Osteoblast (primary cell): ENCODE data around the gene DISC1. TPM values are rescaled to one million over a fixed set of nuclear protein-coding genes. Genes with fewer than 3 reads are reported as not detected.

Experiments
- DNase-seq: peaks from one replicate; pipeline ENCODE4 v3.0.0; 2011; ENCODE audit warnings: low spot score, mixed read lengths; ENCODE audit not compliant: insufficient read length; ENCODE audit errors: missing footprints
- H2AFZ ChIP-seq: 2 replicates; pipeline ENCODE4 v1.6.0; 2011; ENCODE audit warnings: mild to moderate bottlenecking, low read length
- H3K27ac ChIP-seq: 2 replicates; pipeline ENCODE4 v1.5.1; 2011; ENCODE audit warnings: mild to moderate bottlenecking, low read depth, low read length, moderate library complexity
- H3K27me3 ChIP-seq: 2 replicates; pipeline ENCODE4 v1.6.0; 2012; ENCODE audit warnings: mild to moderate bottlenecking, control low read depth, inconsistent platforms, low read length, moderate library complexity; ENCODE audit not compliant: insufficient read depth
- H3K36me3 ChIP-seq: 2 replicates; pipeline ENCODE4 v1.5.1; 2011; ENCODE audit warnings: mild to moderate bottlenecking, low read length, control low read depth, moderate library complexity; ENCODE audit not compliant: insufficient read depth
- H3K4me1 ChIP-seq: 2 replicates; pipeline ENCODE4 v1.5.1; 2011; ENCODE audit warnings: mild to moderate bottlenecking, low read length, control low read depth, moderate library complexity; ENCODE audit not compliant: insufficient read depth
- H3K4me2 ChIP-seq: 2 replicates; pipeline ENCODE4 v1.6.0; 2011; ENCODE audit warnings: mild to moderate bottlenecking, low read length; ENCODE audit not compliant: insufficient read depth
- H3K4me3 ChIP-seq: fragments of 200-600 bp; sonication (generic); 3 replicates; pipeline ENCODE4 v1.5.1; 2012; ENCODE audit warnings: mild to moderate bottlenecking, low read length, inconsistent platforms; ENCODE audit not compliant: insufficient read depth
- H3K79me2 ChIP-seq: 2 replicates; pipeline ENCODE4 v1.6.0; 2012; ENCODE audit warnings: mild to moderate bottlenecking, low read length, control low read depth, inconsistent platforms; ENCODE audit not compliant: insufficient read depth
- H3K9me3 ChIP-seq: 2 replicates; pipeline ENCODE4 v1.5.1; 2011; ENCODE audit warnings: low read depth, low read length, control low read depth
- H4K20me1 ChIP-seq: 2 replicates; pipeline ENCODE4 v1.6.0; 2012; ENCODE audit warnings: mild to moderate bottlenecking, low read length, control low read depth; ENCODE audit not compliant: insufficient read depth
- CTCF ChIP-seq: IDR thresholded peaks from 2 replicates; pipeline ENCODE4 v1.5.1; 2011; ENCODE audit warnings: mild to moderate bottlenecking, low read depth, low read length, moderate library complexity; ENCODE audit errors: extremely low read depth
- total RNA-seq: library from RNA; depleted of rRNA; stranded (reverse); fragments of >200 nt; gene quantifications from 2 replicates; pipeline ENCODE4 v1.2.3, GENCODE V29; 2012

DISC1 gene
- total RNA-seq, 1 donor, result 11.9 TPM

DNA sequence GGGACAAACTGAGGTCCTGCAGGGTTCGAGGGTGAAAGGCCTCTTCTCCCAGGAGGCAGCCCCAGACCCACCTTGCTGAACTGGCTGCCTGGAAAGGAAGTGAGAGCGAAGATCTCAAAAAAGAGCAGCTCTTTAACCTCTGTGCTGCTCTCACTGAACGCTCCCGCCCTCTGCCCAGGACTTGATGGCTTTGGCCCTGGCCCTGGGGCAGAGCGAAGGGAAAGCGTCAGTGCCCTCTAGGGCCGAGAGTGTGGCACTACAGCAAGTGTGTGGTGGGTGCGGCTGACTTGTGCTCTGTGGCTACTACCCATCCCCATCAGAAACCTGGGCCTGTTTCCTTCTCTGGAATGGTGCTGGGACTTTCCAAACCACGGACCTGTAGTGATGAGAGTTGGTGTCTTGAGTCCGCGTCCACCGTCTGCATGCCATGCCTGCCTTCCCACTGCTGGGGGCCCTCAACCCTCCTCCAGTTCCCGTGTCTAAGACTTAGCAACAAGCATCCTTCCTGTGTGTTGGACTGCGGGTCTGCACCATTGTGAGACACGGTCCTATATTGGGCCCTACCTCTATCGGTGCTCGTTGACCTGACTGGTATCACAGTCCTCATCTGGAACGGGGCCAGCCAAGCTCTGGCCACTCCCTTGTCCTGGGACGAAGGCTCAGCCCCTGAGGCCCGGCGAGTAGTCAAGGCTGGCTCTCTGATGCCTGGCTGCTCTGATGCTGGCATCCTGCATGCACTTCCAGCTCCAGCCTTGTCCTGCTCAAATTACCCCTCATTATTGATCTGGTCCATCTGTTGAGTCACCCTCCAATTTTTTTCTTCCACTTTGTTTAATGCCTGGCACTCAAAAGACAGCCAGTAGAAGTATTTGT is 180.3 kb downstream of the DISC1 start:
- H3K27ac ChIP-seq, result no peak overlapping the region
- H3K9me3 ChIP-seq, result no peaks in the 10 kb centered on the region
- no peaks in the 10 kb centered on the region for H3K27me3 ChIP-seq
- H3K4me2 ChIP-seq, result no peak overlapping the region
- peak; percentile 59 for TF ChIP-seq CTCF
- no peak overlapping the region for H2AFZ ChIP-seq
- no peaks in the 10 kb centered on the region for H3K36me3 ChIP-seq
- H3K4me1 ChIP-seq, result peaks cover 19% of the 10 kb centered on the region
- H4K20me1 ChIP-seq, result no peaks in the 10 kb centered on the region
- H3K79me2 ChIP-seq, result no peaks in the 10 kb centered on the region
- no peak overlapping the region for H3K4me3 ChIP-seq
- DNase-seq, result no peak

DNA sequence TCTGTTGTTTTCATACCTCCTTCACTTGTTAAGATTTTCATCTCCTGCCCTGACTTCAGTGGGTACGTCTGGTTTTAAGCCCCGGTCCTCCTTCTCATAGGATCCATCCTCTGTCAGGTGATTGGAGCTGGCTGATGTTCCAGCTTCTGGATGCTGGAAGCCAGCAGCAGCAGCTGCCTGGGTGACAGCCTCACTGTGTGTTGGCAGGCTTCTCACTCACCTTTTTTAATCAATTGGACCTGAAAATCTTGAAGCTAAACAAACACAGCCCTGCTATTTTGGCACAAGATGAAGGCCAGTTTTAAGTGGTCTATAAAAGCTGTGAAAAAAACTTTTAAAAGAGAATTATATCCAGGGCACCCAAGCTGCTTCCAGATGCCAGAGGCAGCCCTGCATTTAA is 181.0 kb downstream of the DISC1 start:
- no peak for TF ChIP-seq CTCF
- DNase-seq, result no peak
- H3K4me1 ChIP-seq, result peaks cover 19% of the 10 kb centered on the region
- no peaks in the 10 kb centered on the region for H3K36me3 ChIP-seq
- no peaks in the 10 kb centered on the region for H3K27me3 ChIP-seq
- no peaks in the 10 kb centered on the region for H3K9me3 ChIP-seq
- H2AFZ ChIP-seq, result no peak overlapping the region
- no peaks in the 10 kb centered on the region for H3K79me2 ChIP-seq
- H3K4me2 ChIP-seq, result no peak overlapping the region
- no peaks in the 10 kb centered on the region for H4K20me1 ChIP-seq
- H3K4me3 ChIP-seq, result no peak overlapping the region
- H3K27ac ChIP-seq, result no peak overlapping the region

DNA sequence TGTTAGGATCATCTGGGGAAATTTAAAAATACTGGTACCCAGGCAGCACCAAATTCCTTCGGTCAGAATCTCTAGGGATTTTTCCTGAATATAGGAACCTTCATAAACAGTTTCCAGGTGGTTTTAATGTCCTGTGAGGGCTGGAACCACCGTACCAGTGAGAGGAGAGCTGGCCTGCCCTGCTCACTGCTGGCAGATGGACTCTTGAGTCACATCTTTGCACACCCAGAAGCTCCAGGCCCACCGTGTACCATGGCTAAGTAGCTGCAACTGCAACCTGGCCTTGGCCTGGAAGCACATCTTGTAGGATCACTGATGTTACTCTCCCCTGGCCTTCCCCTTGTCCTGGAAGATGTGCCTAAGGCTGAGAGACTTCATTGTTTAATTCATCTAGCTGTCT is 181.5 kb downstream of the DISC1 start:
- Histone ChIP-seq H2AFZ (peak overlapping the region; percentile 23), H3K27me3 (no peaks in the 10 kb centered on the region), H3K4me3 (no peak overlapping the region), H3K36me3 (no peaks in the 10 kb centered on the region), H3K27ac (peak overlapping the region; percentile 40), H3K79me2 (no peaks in the 10 kb centered on the region), H4K20me1 (no peaks in the 10 kb centered on the region), H3K4me2 (no peak overlapping the region), H3K9me3 (no peaks in the 10 kb centered on the region), H3K4me1 (peaks cover 17% of the 10 kb centered on the region)
- DNase-seq, result no peak
- TF ChIP-seq CTCF, result no peak

DNA sequence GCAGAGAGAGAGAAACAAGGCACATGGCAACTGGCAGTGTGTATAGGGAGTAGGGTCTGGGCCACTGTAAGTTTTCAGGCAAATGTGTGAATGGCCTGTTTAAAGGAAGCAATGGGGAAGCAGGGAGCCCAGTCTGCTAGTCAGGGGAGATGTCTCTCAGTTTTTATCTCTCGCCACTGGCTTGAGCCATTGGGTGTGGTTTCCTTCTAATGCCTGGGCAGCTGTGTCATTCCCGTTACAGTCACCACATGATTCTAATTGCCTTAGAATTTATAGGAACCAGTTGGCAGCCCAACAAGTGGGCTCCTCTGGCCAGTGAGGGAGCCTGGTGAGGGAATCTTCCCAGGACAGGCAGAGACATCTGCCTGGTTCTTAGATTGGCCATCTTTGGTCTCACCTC is 182.4 kb downstream of the DISC1 start:
- peak overlapping the region; percentile 23 for H3K4me2 ChIP-seq
- no peak for TF ChIP-seq CTCF
- H2AFZ ChIP-seq, result peak overlapping the region; percentile 43

More for the DNA sequence above, 182.4 kb downstream of the DISC1 start:
- peak; percentile 95 for DNase-seq
- Histone ChIP-seq H3K27ac (peak overlapping the region; percentile 40), H3K4me1 (peaks cover 14% of the 10 kb centered on the region), H3K9me3 (no peaks in the 10 kb centered on the region), H4K20me1 (no peaks in the 10 kb centered on the region), H3K36me3 (no peaks in the 10 kb centered on the region), H3K27me3 (no peaks in the 10 kb centered on the region), H3K79me2 (no peaks in the 10 kb centered on the region), H3K4me3 (no peak overlapping the region)
